GM12878 (cell line): ENCODE data around the gene OR2T27.
"Not testable (repeated sequence)": the region's sequence is repeated elsewhere in the genome, so short reads cannot be mapped to it uniquely, and the experiment has no call there.

Source experiments
- NRF1 ChIP-seq: conservative IDR thresholded peaks from 2 replicates; pipeline ENCODE4 v1.6.1; 2011; ENCODE audit warnings: mild to moderate bottlenecking, low read depth, low read length, improper control_type of control experiment
- ZNF217 ChIP-seq: fragments of 450-650 bp; IDR thresholded peaks from 2 replicates; pipeline ENCODE4 v1.6.1; 2017; ENCODE audit warnings: antibody characterized with exemption, mild to moderate bottlenecking

- not testable (repeated sequence) for TF ChIP-seq NRF1, ZNF217
Measured at GRCh38 chr1:248636612-248637011, 18.7 kb downstream of the OR2T27 start.
